ENCODE measurements around the gene SMLR1.

DNA sequence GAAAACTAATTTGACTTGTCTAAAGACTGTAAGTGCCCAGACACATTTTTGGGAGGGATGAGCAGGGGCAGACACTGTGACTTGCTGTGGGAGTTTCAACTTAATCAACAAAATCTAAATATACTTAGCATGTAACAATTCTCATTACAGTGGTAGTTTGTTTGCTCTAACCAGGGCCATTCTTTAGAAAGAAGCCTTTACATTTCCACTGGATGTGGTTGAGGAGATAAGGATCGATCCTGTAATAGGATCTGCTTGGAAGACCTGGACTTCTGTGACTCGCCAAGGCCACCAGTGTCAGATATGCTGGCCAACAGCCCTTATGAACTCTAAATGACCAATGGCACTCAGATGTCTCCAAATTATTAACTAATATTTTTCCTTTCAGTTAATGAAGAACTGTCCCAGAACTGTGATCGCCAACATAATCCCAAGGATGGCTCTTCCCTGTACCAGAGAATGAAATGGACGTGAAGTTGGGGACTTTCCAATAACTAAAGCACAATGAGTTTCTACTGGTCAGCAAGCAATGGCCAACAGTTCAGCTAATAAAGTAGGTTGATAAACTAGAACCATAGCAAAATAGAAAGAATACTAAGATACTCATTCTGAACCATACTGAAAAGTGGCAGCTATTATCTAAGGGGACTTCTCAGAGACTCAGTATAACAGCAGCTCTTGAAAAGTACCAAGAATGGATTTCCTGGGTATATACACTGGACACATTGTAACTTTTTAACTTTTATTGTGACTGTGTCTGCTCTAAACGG, 7.5 kb downstream of the SMLR1 start:
- TF ChIP-seq, protein P1, sequence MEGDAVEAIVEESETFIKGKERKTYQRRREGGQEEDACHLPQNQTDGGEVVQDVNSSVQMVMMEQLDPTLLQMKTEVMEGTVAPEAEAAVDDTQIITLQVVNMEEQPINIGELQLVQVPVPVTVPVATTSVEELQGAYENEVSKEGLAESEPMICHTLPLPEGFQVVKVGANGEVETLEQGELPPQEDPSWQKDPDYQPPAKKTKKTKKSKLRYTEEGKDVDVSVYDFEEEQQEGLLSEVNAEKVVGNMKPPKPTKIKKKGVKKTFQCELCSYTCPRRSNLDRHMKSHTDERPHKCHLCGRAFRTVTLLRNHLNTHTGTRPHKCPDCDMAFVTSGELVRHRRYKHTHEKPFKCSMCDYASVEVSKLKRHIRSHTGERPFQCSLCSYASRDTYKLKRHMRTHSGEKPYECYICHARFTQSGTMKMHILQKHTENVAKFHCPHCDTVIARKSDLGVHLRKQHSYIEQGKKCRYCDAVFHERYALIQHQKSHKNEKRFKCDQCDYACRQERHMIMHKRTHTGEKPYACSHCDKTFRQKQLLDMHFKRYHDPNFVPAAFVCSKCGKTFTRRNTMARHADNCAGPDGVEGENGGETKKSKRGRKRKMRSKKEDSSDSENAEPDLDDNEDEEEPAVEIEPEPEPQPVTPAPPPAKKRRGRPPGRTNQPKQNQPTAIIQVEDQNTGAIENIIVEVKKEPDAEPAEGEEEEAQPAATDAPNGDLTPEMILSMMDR (IDR thresholded peaks at IDR 0.05): no peak
- TF ChIP-seq ZFX (IDR thresholded peaks at IDR 0.05; ENCODE audit: borderline replicate concordance): no peak

Data from 22Rv1 (cell line).